Peyer's patch (tissue), 4 donors: ENCODE data around the gene GATA6. TPM values are rescaled to one million over a fixed set of nuclear protein-coding genes. Genes with fewer than 3 reads are reported as not detected.

Experiments used
- DNase-seq, 3 donors: peaks; one replicate each; pipeline ENCODE4 v3.0.0-alpha.2; 2017 to 2019
- H3K27ac ChIP-seq, 4 donors: fragments of 200-600 bp; sonication (generic); one replicate each; pipeline ENCODE4 v1.5.1; 2016 to 2019
- H3K27me3 ChIP-seq, 2 donors: fragments of 200-600 bp; sonication (generic); one replicate each; pipeline ENCODE4 v1.5.1; 2019
- H3K36me3 ChIP-seq, 3 donors: fragments of 200-600 bp; sonication (generic); one replicate each; pipeline ENCODE4 v1.5.1; 2016 to 2019
- H3K4me1 ChIP-seq, 4 donors: fragments of 200-600 bp; sonication (generic); one replicate each; pipeline ENCODE4 v1.5.1; 2016 to 2019
- H3K4me3 ChIP-seq, 4 donors: fragments of 200-600 bp; sonication (generic); 1 replicate in 3 of 4; 2 replicates in 1 of 4; pipeline ENCODE4 v1.5.1; 2016 to 2019; ENCODE audit warnings: mild to moderate bottlenecking in 1 of 4
- H3K9me3 ChIP-seq, 4 donors: fragments of 200-600 bp; sonication (generic); one replicate each; pipeline ENCODE4 v1.5.1; 2016 to 2019; ENCODE audit warnings: mild to moderate bottlenecking in 1 of 4
- CTCF ChIP-seq, 6 experiments: fragments of 450-650 bp in 4 of 6; fragments of 200-600 bp in 2 of 6; sonication (generic) in 1 of 6; IDR thresholded peaks; one replicate each; pipeline ENCODE4 v1.5.1; 2017 to 2019; ENCODE audit warnings: antibody characterized with exemption in 6 of 6, mild to moderate bottlenecking in 3 of 6, moderate library complexity in 1 of 6
- POLR2A ChIP-seq, 2 donors: fragments of 450-650 bp; IDR thresholded peaks; one replicate each; pipeline ENCODE4 v1.5.1; 2017; ENCODE audit warnings: antibody characterized with exemption in 2 of 2, mild to moderate bottlenecking in 2 of 2, moderate library complexity in 2 of 2
- total RNA-seq, 4 donors: library from RNA; depleted of rRNA; stranded (reverse); fragments of >200 nt; gene quantifications; one replicate each; pipeline ENCODE4 v1.1.0, GENCODE V29; 2016

Gene GATA6
- total RNA-seq, 4 donors from 2014 or later, result 24.8 to 127 (median 114) TPM

GRCh38 chr18:22149710-22150109 lies 19.7 kb upstream of the GATA6 start:
- DNase-seq, result no peak
- TF ChIP-seq POLR2A (IDR thresholded peaks at IDR 0.05), result no peak
- no peak for TF ChIP-seq CTCF (IDR thresholded peaks at IDR 0.05)
- no peaks in the 10 kb centered on the region for H3K9me3 ChIP-seq
- no peaks in the 10 kb centered on the region for H3K36me3 ChIP-seq
- H3K27ac ChIP-seq, result no peak overlapping the region
- no peaks in the 10 kb centered on the region for H3K4me1 ChIP-seq
- H3K27me3 ChIP-seq, result no peaks in the 10 kb centered on the region
- no peak overlapping the region for H3K4me3 ChIP-seq

- Histone ChIP-seq H3K4me3 (no peak overlapping the region), H3K27me3 (no peaks in the 10 kb centered on the region), H3K27ac (no peak overlapping the region), H3K36me3 (no peaks in the 10 kb centered on the region), H3K9me3 (no peaks in the 10 kb centered on the region), H3K4me1 (no peaks in the 10 kb centered on the region)
- no peak for DNase-seq
- TF ChIP-seq CTCF (IDR thresholded peaks at IDR 0.05) (no peak), POLR2A (IDR thresholded peaks at IDR 0.05) (no peak)
Measured at GRCh38 chr18:22152093-22152492, 17.3 kb upstream of the GATA6 start.

GRCh38 chr18:22153428-22153827 lies 16.0 kb upstream of the GATA6 start:
- Histone ChIP-seq H3K4me1 (no peaks in the 10 kb centered on the region), H3K4me3 (no peak overlapping the region), H3K27me3 (no peaks in the 10 kb centered on the region), H3K9me3 (no peaks in the 10 kb centered on the region), H3K27ac (no peak overlapping the region), H3K36me3 (no peaks in the 10 kb centered on the region)
- DNase-seq, result no peak
- TF ChIP-seq POLR2A (IDR thresholded peaks at IDR 0.05) (no peak), CTCF (IDR thresholded peaks at IDR 0.05) (no peak)

- no peak for DNase-seq
- no peaks in the 10 kb centered on the region for H3K4me1 ChIP-seq
- TF ChIP-seq POLR2A (IDR thresholded peaks at IDR 0.05) (no peak), CTCF (IDR thresholded peaks at IDR 0.05) (no peak)
- no peaks in the 10 kb centered on the region for H3K27me3 ChIP-seq
- no peaks in the 10 kb centered on the region for H3K9me3 ChIP-seq
- no peak overlapping the region for H3K4me3 ChIP-seq
- no peak overlapping the region for H3K27ac ChIP-seq
- no peaks in the 10 kb centered on the region for H3K36me3 ChIP-seq
Measured at GRCh38 chr18:22155584-22155983, 13.8 kb upstream of the GATA6 start.

- H3K36me3 ChIP-seq, result no peaks in the 10 kb centered on the region
- H3K9me3 ChIP-seq, result no peaks in the 10 kb centered on the region
- DNase-seq, result no peak
- H3K27ac ChIP-seq, result no peak overlapping the region
- H3K4me3 ChIP-seq, result no peak overlapping the region
- TF ChIP-seq CTCF (IDR thresholded peaks at IDR 0.05) (peak in 1 of 6 experiments; percentile 7), POLR2A (IDR thresholded peaks at IDR 0.05) (no peak)
- H3K4me1 ChIP-seq, result no peaks in the 10 kb centered on the region
- H3K27me3 ChIP-seq, result peaks cover 0 to 9% of the 10 kb centered on the region in 2 donors
Measured at GRCh38 chr18:22159014-22159413, 10.4 kb upstream of the GATA6 start.

- no peak overlapping the region for H3K27ac ChIP-seq
- DNase-seq, result no peak
- no peaks in the 10 kb centered on the region for H3K36me3 ChIP-seq
- no peak overlapping the region for H3K4me3 ChIP-seq
- H3K4me1 ChIP-seq, result peaks cover 0 to 10% (median 0%) of the 10 kb centered on the region in 4 donors
- TF ChIP-seq POLR2A (IDR thresholded peaks at IDR 0.05) (no peak), CTCF (IDR thresholded peaks at IDR 0.05) (no peak)
- peaks cover 0 to 25% of the 10 kb centered on the region in 2 donors for H3K27me3 ChIP-seq
- no peaks in the 10 kb centered on the region for H3K9me3 ChIP-seq
Measured at GRCh38 chr18:22161090-22161489, 8.3 kb upstream of the GATA6 start.
